SK-N-SH (cell line): Measurements from ENCODE around the gene C19orf12. TPM values are rescaled to one million over a fixed set of nuclear protein-coding genes. Genes with fewer than 3 reads are reported as not detected.

ENCODE experiments used
- CTCF ChIA-PET: fragments of 300-600, 350-600 bp; formaldehyde crosslinking; extraction: SDS; loops from one replicate; lab custom pipeline; 2021; lab: Yijun Ruan, JAX
- POLR2A ChIA-PET: fragments of 350-600 bp; sonication (Branson Sonifier 250); formaldehyde crosslinking; extraction: SDS; loops from one replicate; lab custom pipeline; 2020; ENCODE audit warnings: antibody characterized with exemption, inconsistent platforms; lab: Yijun Ruan, JAX
- DNase-seq: peaks from one replicate; pipeline ENCODE4 v3.0.0; 2012
- H2AFZ ChIP-seq: fragments of 200-600 bp; sonication (generic); 2 replicates; pipeline ENCODE4 v1.8.1; 2016; ENCODE audit warnings: antibody characterized with exemption, mild to moderate bottlenecking, low read depth
- H3F3A ChIP-seq: fragments of 200-600 bp; sonication (generic); replicated peaks from 2 replicates; pipeline ENCODE3; 2016; ENCODE audit warnings: antibody characterized with exemption, mild to moderate bottlenecking; ENCODE audit not compliant: insufficient read depth
- H3K27ac ChIP-seq, 2 experiments: fragments of 200-500 bp in 1 of 2; fragments of 200-600 bp in 1 of 2; sonication (Bioruptor generic) in 1 of 2; sonication (generic), shearing (Covaris generic) in 1 of 2; 2 replicates each; pipeline versions ENCODE4 v1.5.1 to v1.6.1; 2014 to 2016; ENCODE audit warnings: low read depth in 2 of 2, inconsistent platforms in 1 of 2, low read length in 1 of 2, mild to moderate bottlenecking in 1 of 2, mixed read lengths in 1 of 2
- H3K27me3 ChIP-seq: fragments of 200-600 bp; sonication (generic), shearing (Covaris generic); 2 replicates; pipeline ENCODE4 v1.6.1; 2016; ENCODE audit warnings: mixed run types; ENCODE audit not compliant: insufficient read depth
- H3K36me3 ChIP-seq, 2 experiments: fragments of 200-500 bp in 1 of 2; fragments of 200-600 bp in 1 of 2; sonication (Bioruptor generic) in 1 of 2; sonication (generic) in 1 of 2; replicated peaks in 1 of 2; 2 replicates each; pipeline versions ENCODE3 to v1.5.1; 2014 to 2016; ENCODE audit warnings: low read length in 1 of 2, mild to moderate bottlenecking in 1 of 2; ENCODE audit not compliant: insufficient read depth in 2 of 2, control insufficient read depth in 1 of 2
- H3K4me1 ChIP-seq, 2 experiments: fragments of 200-500 bp in 1 of 2; fragments of 200-600 bp in 1 of 2; sonication (Bioruptor generic) in 1 of 2; sonication (generic), shearing (Covaris generic) in 1 of 2; 2 replicates each; pipeline versions ENCODE4 v1.5.1 to v1.6.1; 2014 to 2016; ENCODE audit warnings: low read depth in 1 of 2, low read length in 1 of 2, mixed run types in 1 of 2; ENCODE audit not compliant: insufficient read depth in 2 of 2, control insufficient read depth in 1 of 2
- H3K4me2 ChIP-seq: fragments of 200-600 bp; sonication (generic), shearing (Covaris generic); 2 replicates; pipeline ENCODE4 v1.6.1; 2017; ENCODE audit warnings: mixed run types
- H3K4me3 ChIP-seq, 2 experiments: fragments of 200-500 bp in 1 of 2; fragments of 200-600 bp in 1 of 2; sonication (Bioruptor generic) in 1 of 2; sonication (generic), shearing (Covaris generic) in 1 of 2; 2 replicates each; pipeline versions ENCODE4 v1.5.1 to v1.8.1; 2014 to 2016; ENCODE audit warnings: low read depth in 2 of 2, inconsistent platforms in 1 of 2, low read length in 1 of 2, mild to moderate bottlenecking in 1 of 2, mixed read lengths in 1 of 2, moderate library complexity in 1 of 2
- H3K79me2 ChIP-seq: fragments of 200-600 bp; sonication (generic); 2 replicates; pipeline ENCODE4 v1.8.1; 2017; ENCODE audit warnings: mild to moderate bottlenecking; ENCODE audit not compliant: insufficient read depth
- H3K9ac ChIP-seq: fragments of 200-600 bp; sonication (generic); 2 replicates; pipeline ENCODE4 v1.6.1; 2017; ENCODE audit warnings: mixed run types
- H3K9me2 ChIP-seq: fragments of 200-600 bp; sonication (generic); 2 replicates; pipeline ENCODE4 v1.6.1; 2017; ENCODE audit warnings: mixed run types
- H3K9me3 ChIP-seq: fragments of 200-600 bp; sonication (generic); 2 replicates; pipeline ENCODE4 v1.6.1; 2017; ENCODE audit warnings: mixed run types, mild to moderate bottlenecking, moderate library complexity
- H4K20me1 ChIP-seq: fragments of 200-600 bp; sonication (generic); 2 replicates; pipeline ENCODE4 v1.6.1; 2017; ENCODE audit warnings: mild to moderate bottlenecking, mixed run types; ENCODE audit not compliant: insufficient read depth
- CHD2 ChIP-seq: fragments of 150-350 bp; IDR thresholded peaks from 2 replicates; pipeline ENCODE4 v1.6.1; 2018; ENCODE audit warnings: low read length; ENCODE audit not compliant: partially characterized antibody
- CTCF ChIP-seq: fragments of 200-600 bp; sonication (generic); IDR thresholded peaks from 2 replicates; pipeline ENCODE4 v1.6.1; 2017; ENCODE audit warnings: antibody characterized with exemption, mild to moderate bottlenecking, moderate library complexity
- EP300 ChIP-seq, 2 experiments: IDR thresholded peaks; 2 replicates each; pipeline versions ENCODE4 v1.4.0 to v1.6.1; 2012; ENCODE audit warnings: borderline replicate concordance in 1 of 2, low read depth in 1 of 2, low read length in 1 of 2
- FOSL2 ChIP-seq: IDR thresholded peaks from 2 replicates; pipeline ENCODE4 v1.4.0; 2012; ENCODE audit warnings: low read depth, mild to moderate bottlenecking, moderate library complexity, borderline replicate concordance
- FOXM1 ChIP-seq: IDR thresholded peaks from 2 replicates; pipeline ENCODE4 v1.4.0; 2012; ENCODE audit warnings: low read depth, mild to moderate bottlenecking
- GATA2 ChIP-seq: sonication (generic); formaldehyde crosslinking; IDR thresholded peaks from 2 replicates; pipeline ENCODE4 v1.5.0; 2020; ENCODE audit warnings: mild to moderate bottlenecking, missing genetic modification reagents
- MXI1 ChIP-seq: IDR thresholded peaks from 2 replicates; pipeline ENCODE4 v1.6.1; 2012; ENCODE audit warnings: mild to moderate bottlenecking, low read depth, low read length, improper control_type of control experiment
- NFIC ChIP-seq: IDR thresholded peaks from 2 replicates; pipeline ENCODE4 v1.4.0; 2012; ENCODE audit warnings: borderline replicate concordance
- PBX3 ChIP-seq: IDR thresholded peaks from 2 replicates; pipeline ENCODE4; 2012
- POLR2AphosphoS5 ChIP-seq: IDR thresholded peaks from 2 replicates; pipeline ENCODE4 v1.6.1; 2012; ENCODE audit warnings: low read depth, low read length
- RAD21 ChIP-seq: IDR thresholded peaks from 2 replicates; pipeline ENCODE4 v1.6.1; 2012; ENCODE audit warnings: mild to moderate bottlenecking, low read length
- SIN3A ChIP-seq: IDR thresholded peaks from 2 replicates; pipeline ENCODE4 v1.6.1; 2012; ENCODE audit warnings: low read depth, mild to moderate bottlenecking, low read length, moderate library complexity, borderline replicate concordance
- TAF1 ChIP-seq: IDR thresholded peaks from 2 replicates; pipeline ENCODE4 v1.6.1; 2012; ENCODE audit warnings: low read depth, mild to moderate bottlenecking, low read length, moderate library complexity, borderline replicate concordance
- USF1 ChIP-seq: IDR thresholded peaks from 2 replicates; pipeline ENCODE4 v1.4.0; 2012; ENCODE audit warnings: low read depth, borderline replicate concordance
- WGBS: methylation state at CpG from one replicate; pipeline ENCODE4 v1.1.6; 2017; ENCODE audit warnings: low lambda C conversion rate; 5-methylcytosine and 5-hydroxymethylcytosine counted together
- polyA plus RNA-seq, 3 experiments: library from polyadenylated mRNA; depleted of rRNA; stranded (reverse); fragments of >200 nt; gene quantifications; 2 replicates each; pipeline ENCODE4 v1.2.3, GENCODE V29; 2012
- TF ChIP-seq, protein P1 (sequence below): IDR thresholded peaks from 2 replicates; pipeline ENCODE4 v1.6.1; 2012; ENCODE audit warnings: mild to moderate bottlenecking, low read depth, low read length, moderate library complexity
- TF ChIP-seq, protein P2 (sequence below): fragments of 150-350 bp; IDR thresholded peaks from 2 replicates; pipeline ENCODE4 v1.6.1; 2016; ENCODE audit warnings: mild to moderate bottlenecking, low read depth, low read length
- TF ChIP-seq, protein P3 (sequence below): fragments of 150-350 bp; IDR thresholded peaks from 2 replicates; pipeline ENCODE4 v1.6.1; 2017; ENCODE audit warnings: antibody characterized with exemption, low read length, low read depth, borderline replicate concordance

Gene C19orf12
- polyA plus RNA-seq, 1 of the 3 experiments (the other 2 are of a cell fraction), result 30.5 TPM

- WGBS, result 70% methylated on average over 14 of the region's 16 CpGs
- H3K9ac ChIP-seq, result no peak overlapping the region
Measured at GRCh38 chr19:29682236-29682895, 32.7 kb downstream of the C19orf12 start.

More at GRCh38 chr19:29682236-29682895, 32.7 kb downstream of the C19orf12 start:
- Histone ChIP-seq H3K36me3 (no peaks in the 10 kb centered on the region), H3K9me3 (no peaks in the 10 kb centered on the region), H2AFZ (no peak overlapping the region)
- no peak for DNase-seq
- TF ChIP-seq MXI1 (no peak), USF1 (no peak), SIN3A (no peak), FOSL2 (no peak), FOXM1 (no peak), EP300 (IDR thresholded peaks at IDR 0.05; ENCODE audit: borderline replicate concordance in 1 of 2, low read depth in 1 of 2, low read length in 1 of 2) (no peak), NFIC (no peak), TAF1 (no peak), RAD21 (no peak), CTCF (no peak), GATA2 (CRISPR knock-in tag) (no peak), POLR2AphosphoS5 (no peak), CHD2 (no peak), PBX3 (no peak)
- TF ChIP-seq, protein P1, sequence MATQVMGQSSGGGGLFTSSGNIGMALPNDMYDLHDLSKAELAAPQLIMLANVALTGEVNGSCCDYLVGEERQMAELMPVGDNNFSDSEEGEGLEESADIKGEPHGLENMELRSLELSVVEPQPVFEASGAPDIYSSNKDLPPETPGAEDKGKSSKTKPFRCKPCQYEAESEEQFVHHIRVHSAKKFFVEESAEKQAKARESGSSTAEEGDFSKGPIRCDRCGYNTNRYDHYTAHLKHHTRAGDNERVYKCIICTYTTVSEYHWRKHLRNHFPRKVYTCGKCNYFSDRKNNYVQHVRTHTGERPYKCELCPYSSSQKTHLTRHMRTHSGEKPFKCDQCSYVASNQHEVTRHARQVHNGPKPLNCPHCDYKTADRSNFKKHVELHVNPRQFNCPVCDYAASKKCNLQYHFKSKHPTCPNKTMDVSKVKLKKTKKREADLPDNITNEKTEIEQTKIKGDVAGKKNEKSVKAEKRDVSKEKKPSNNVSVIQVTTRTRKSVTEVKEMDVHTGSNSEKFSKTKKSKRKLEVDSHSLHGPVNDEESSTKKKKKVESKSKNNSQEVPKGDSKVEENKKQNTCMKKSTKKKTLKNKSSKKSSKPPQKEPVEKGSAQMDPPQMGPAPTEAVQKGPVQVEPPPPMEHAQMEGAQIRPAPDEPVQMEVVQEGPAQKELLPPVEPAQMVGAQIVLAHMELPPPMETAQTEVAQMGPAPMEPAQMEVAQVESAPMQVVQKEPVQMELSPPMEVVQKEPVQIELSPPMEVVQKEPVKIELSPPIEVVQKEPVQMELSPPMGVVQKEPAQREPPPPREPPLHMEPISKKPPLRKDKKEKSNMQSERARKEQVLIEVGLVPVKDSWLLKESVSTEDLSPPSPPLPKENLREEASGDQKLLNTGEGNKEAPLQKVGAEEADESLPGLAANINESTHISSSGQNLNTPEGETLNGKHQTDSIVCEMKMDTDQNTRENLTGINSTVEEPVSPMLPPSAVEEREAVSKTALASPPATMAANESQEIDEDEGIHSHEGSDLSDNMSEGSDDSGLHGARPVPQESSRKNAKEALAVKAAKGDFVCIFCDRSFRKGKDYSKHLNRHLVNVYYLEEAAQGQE, result no peak
- TF ChIP-seq, protein P2, sequence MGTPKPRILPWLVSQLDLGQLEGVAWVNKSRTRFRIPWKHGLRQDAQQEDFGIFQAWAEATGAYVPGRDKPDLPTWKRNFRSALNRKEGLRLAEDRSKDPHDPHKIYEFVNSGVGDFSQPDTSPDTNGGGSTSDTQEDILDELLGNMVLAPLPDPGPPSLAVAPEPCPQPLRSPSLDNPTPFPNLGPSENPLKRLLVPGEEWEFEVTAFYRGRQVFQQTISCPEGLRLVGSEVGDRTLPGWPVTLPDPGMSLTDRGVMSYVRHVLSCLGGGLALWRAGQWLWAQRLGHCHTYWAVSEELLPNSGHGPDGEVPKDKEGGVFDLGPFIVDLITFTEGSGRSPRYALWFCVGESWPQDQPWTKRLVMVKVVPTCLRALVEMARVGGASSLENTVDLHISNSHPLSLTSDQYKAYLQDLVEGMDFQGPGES, result no peak
- TF ChIP-seq, protein P3, sequence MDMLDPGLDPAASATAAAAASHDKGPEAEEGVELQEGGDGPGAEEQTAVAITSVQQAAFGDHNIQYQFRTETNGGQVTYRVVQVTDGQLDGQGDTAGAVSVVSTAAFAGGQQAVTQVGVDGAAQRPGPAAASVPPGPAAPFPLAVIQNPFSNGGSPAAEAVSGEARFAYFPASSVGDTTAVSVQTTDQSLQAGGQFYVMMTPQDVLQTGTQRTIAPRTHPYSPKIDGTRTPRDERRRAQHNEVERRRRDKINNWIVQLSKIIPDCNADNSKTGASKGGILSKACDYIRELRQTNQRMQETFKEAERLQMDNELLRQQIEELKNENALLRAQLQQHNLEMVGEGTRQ, result no peak
- TF ChIP-seq, all 33 proteins: peak for 0
- no peaks in the 10 kb centered on the region for H3K79me2 ChIP-seq
- no peaks in the 10 kb centered on the region for H4K20me1 ChIP-seq
- H3K27me3 ChIP-seq, result no peaks in the 10 kb centered on the region
- ChIA-PET POLR2A (no interaction called here), CTCF (interaction anchor here (1.0 to 2.5 kb wide), 2 partner anchors 34 to 72 kb away, joined by 7 to 9 read pairs; no protein-coding TSS in a partner anchor)
- H3K27ac ChIP-seq, result no peak overlapping the region
- no peaks in the 10 kb centered on the region for H3K9me2 ChIP-seq
- peaks cover 3 to 8% of the 10 kb centered on the region in 2 experiments; a peak in 2 of 4 replicates for H3K4me1 ChIP-seq
- no peak overlapping the region for H3K4me3 ChIP-seq
- no peaks in the 10 kb centered on the region for H3F3A ChIP-seq
- H3K4me2 ChIP-seq, result no peak overlapping the region
